Measurements from ENCODE around the gene RNU6-8.

RNU6-8 gene

DNA sequence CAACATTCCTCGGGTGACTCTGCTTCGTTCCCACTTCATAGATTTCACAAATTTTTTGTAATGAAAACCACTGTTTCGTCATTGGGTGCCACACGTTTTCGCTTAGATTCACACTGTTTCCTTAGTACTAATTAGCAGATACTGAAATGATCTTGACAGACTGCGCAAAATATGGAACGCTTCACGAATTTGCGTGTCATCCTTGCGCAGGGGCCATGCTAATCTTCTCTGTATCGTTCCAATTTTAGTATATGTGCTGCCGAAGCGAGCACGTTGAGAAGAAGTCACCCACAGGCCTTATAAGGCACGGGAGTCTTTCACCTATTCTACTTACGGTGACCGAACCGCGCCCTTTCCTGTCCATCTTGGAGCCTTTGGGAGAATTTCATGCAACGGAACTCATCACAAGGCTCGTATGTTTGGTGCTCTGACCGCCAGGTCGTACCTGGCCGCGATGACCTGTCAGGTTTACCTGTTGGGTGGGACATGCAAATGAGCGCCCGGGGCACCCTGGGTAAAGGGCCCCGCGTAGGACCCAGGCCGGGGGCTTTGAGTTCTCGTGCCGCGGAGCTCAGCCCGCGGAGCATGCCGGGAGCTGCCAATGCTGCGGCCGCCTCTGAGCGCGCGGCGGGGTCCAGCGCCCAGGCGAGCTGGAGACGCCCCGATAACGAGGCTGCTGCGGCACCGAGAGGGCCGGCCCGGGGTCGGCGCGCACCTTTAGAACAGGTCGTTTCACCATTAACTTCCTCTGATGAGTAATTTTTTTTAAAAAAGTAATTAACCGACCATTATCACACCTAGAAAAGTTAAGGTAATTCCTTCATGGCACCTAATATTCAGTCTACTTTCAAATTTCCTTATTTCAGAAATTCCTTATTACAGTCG, at the start of gene RNU6-8:
Gene RNU6-8, minus strand, starts transcription at position 272 of the 885 bp plus-strand sequence.
- Histone ChIP-seq H3K36me3 (ENCODE audit: control insufficient read depth, insufficient read depth, low read length) (no peaks in the 10 kb centered on the region), H3K9me3 (ENCODE audit: control insufficient read depth, insufficient read depth, low read length) (no peaks in the 10 kb centered on the region), H3K4me1 (ENCODE audit: control insufficient read depth, insufficient read depth, low read length) (no peaks in the 10 kb centered on the region), H3K27me3 (ENCODE audit: control insufficient read depth, insufficient read depth, low read length) (0 out of 2 replicates have a peak, but pooled peaks cover 8% of the 10 kb centered on the region), H3K4me3 (ENCODE audit: low read depth, low read length) (peak within 1 kb of the TSS; percentile 96), H3K9ac (ENCODE audit: low read depth, low read length) (peak within 1 kb of the TSS; percentile 95), H3K27ac (ENCODE audit: low read depth, low read length) (peak within 1 kb of the TSS; percentile 85)

- Histone ChIP-seq H3K9ac (ENCODE audit: low read depth, low read length) (no peak overlapping the region), H3K27ac (ENCODE audit: low read depth, low read length) (no peak overlapping the region), H3K4me3 (ENCODE audit: low read depth, low read length) (no peak overlapping the region), H3K27me3 (ENCODE audit: control insufficient read depth, insufficient read depth, low read length) (no peaks in the 10 kb centered on the region), H3K36me3 (ENCODE audit: control insufficient read depth, insufficient read depth, low read length) (no peaks in the 10 kb centered on the region), H3K9me3 (ENCODE audit: control insufficient read depth, insufficient read depth, low read length) (no peaks in the 10 kb centered on the region), H3K4me1 (ENCODE audit: control insufficient read depth, insufficient read depth, low read length) (0 out of 2 replicates have a peak, but pooled peaks cover 3% of the 10 kb centered on the region)
These were observed 49.1 kb upstream of the RNU6-8 start for GRCh38 chr14:32252030-32252670.

- Histone ChIP-seq H3K9ac (ENCODE audit: low read depth, low read length) (no peak overlapping the region), H3K36me3 (ENCODE audit: control insufficient read depth, insufficient read depth, low read length) (no peaks in the 10 kb centered on the region), H3K9me3 (ENCODE audit: control insufficient read depth, insufficient read depth, low read length) (no peaks in the 10 kb centered on the region), H3K4me3 (ENCODE audit: low read depth, low read length) (no peak overlapping the region), H3K27me3 (ENCODE audit: control insufficient read depth, insufficient read depth, low read length) (no peaks in the 10 kb centered on the region), H3K4me1 (ENCODE audit: control insufficient read depth, insufficient read depth, low read length) (0 out of 2 replicates have a peak, but pooled peaks cover 3% of the 10 kb centered on the region), H3K27ac (ENCODE audit: low read depth, low read length) (no peak overlapping the region)
These were observed 48.5 kb upstream of the RNU6-8 start for GRCh38 chr14:32251530-32251929.

GRCh38 chr14:32250681-32251080, 47.6 kb upstream of the RNU6-8 start:
- no peak overlapping the region for H3K27ac ChIP-seq (ENCODE audit: low read depth, low read length)
- H3K4me3 ChIP-seq (ENCODE audit: low read depth, low read length), result no peak overlapping the region
- H3K4me1 ChIP-seq (ENCODE audit: control insufficient read depth, insufficient read depth, low read length), result 0 out of 2 replicates have a peak, but pooled peaks cover 3% of the 10 kb centered on the region
- no peaks in the 10 kb centered on the region for H3K9me3 ChIP-seq (ENCODE audit: control insufficient read depth, insufficient read depth, low read length)
- H3K9ac ChIP-seq (ENCODE audit: low read depth, low read length), result no peak overlapping the region
- H3K36me3 ChIP-seq (ENCODE audit: control insufficient read depth, insufficient read depth, low read length), result no peaks in the 10 kb centered on the region
- H3K27me3 ChIP-seq (ENCODE audit: control insufficient read depth, insufficient read depth, low read length), result no peaks in the 10 kb centered on the region

GRCh38 chr14:32249780-32250179, 46.7 kb upstream of the RNU6-8 start:
- Histone ChIP-seq H3K36me3 (ENCODE audit: control insufficient read depth, insufficient read depth, low read length) (no peaks in the 10 kb centered on the region), H3K27me3 (ENCODE audit: control insufficient read depth, insufficient read depth, low read length) (no peaks in the 10 kb centered on the region), H3K9me3 (ENCODE audit: control insufficient read depth, insufficient read depth, low read length) (no peaks in the 10 kb centered on the region), H3K9ac (ENCODE audit: low read depth, low read length) (no peak overlapping the region), H3K4me1 (ENCODE audit: control insufficient read depth, insufficient read depth, low read length) (0 out of 2 replicates have a peak, but pooled peaks cover 3% of the 10 kb centered on the region), H3K27ac (ENCODE audit: low read depth, low read length) (no peak overlapping the region), H3K4me3 (ENCODE audit: low read depth, low read length) (no peak overlapping the region)

- Histone ChIP-seq H3K27ac (ENCODE audit: low read depth, low read length) (no peak overlapping the region), H3K4me3 (ENCODE audit: low read depth, low read length) (no peak overlapping the region), H3K27me3 (ENCODE audit: control insufficient read depth, insufficient read depth, low read length) (no peaks in the 10 kb centered on the region), H3K4me1 (ENCODE audit: control insufficient read depth, insufficient read depth, low read length) (0 out of 2 replicates have a peak, but pooled peaks cover 3% of the 10 kb centered on the region), H3K9ac (ENCODE audit: low read depth, low read length) (no peak overlapping the region), H3K9me3 (ENCODE audit: control insufficient read depth, insufficient read depth, low read length) (no peaks in the 10 kb centered on the region), H3K36me3 (ENCODE audit: control insufficient read depth, insufficient read depth, low read length) (no peaks in the 10 kb centered on the region)
These were observed 46.3 kb upstream of the RNU6-8 start for GRCh38 chr14:32249371-32249770.

- Histone ChIP-seq H3K4me3 (ENCODE audit: low read depth, low read length) (no peak overlapping the region), H3K9ac (ENCODE audit: low read depth, low read length) (no peak overlapping the region), H3K9me3 (ENCODE audit: control insufficient read depth, insufficient read depth, low read length) (no peaks in the 10 kb centered on the region), H3K27me3 (ENCODE audit: control insufficient read depth, insufficient read depth, low read length) (no peaks in the 10 kb centered on the region), H3K4me1 (ENCODE audit: control insufficient read depth, insufficient read depth, low read length) (0 out of 2 replicates have a peak, but pooled peaks cover under 1% of the 10 kb centered on the region), H3K36me3 (ENCODE audit: control insufficient read depth, insufficient read depth, low read length) (no peaks in the 10 kb centered on the region), H3K27ac (ENCODE audit: low read depth, low read length) (no peak overlapping the region)
These were observed 43.7 kb upstream of the RNU6-8 start for GRCh38 chr14:32246751-32247150.

DNA sequence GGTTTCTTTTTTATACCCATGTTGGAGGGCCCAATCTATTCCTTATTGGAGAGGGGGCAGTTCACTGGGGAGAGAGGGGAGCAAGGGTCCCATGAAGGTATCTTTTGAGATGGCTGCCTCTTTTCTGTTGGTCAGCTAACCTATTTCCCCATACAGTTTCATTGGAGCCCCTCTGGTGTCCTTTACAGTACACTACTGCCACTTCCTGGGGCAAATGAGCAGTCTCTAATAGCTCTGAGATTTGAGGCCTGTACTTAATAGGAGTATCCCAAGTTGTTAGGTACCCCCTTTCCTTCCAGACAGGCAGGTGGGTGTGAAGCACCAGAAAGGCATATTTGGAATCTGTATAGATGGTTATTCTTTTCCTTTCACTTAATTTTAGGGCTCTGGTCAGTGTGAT, 41.3 kb upstream of the RNU6-8 start:
- Histone ChIP-seq H3K36me3 (ENCODE audit: control insufficient read depth, insufficient read depth, low read length) (no peaks in the 10 kb centered on the region), H3K4me1 (ENCODE audit: control insufficient read depth, insufficient read depth, low read length) (no peaks in the 10 kb centered on the region), H3K27me3 (ENCODE audit: control insufficient read depth, insufficient read depth, low read length) (no peaks in the 10 kb centered on the region), H3K9me3 (ENCODE audit: control insufficient read depth, insufficient read depth, low read length) (peaks cover 7% of the 10 kb centered on the region), H3K4me3 (ENCODE audit: low read depth, low read length) (no peak overlapping the region), H3K9ac (ENCODE audit: low read depth, low read length) (no peak overlapping the region), H3K27ac (ENCODE audit: low read depth, low read length) (no peak overlapping the region)

DNA sequence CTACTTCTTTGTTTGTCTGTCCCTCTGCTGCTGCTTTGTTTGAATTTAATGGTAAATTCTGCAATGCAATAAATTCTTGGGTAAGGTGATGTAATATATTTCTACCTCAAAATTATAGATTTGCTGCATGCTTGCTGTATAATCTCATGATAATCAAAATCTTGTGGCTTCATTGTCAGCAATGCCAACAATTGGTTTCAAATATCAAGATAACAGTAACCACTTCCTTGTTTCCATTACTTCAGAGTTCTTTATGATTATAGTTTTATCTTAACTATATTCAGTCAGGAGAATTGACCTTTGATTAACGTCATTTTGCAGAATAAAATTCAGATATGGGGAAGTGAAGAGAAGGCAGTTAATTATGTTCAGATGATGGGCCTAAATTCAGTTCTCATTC, 30.2 kb upstream of the RNU6-8 start:
- H3K9me3 ChIP-seq (ENCODE audit: control insufficient read depth, insufficient read depth, low read length), result no peaks in the 10 kb centered on the region
- no peaks in the 10 kb centered on the region for H3K36me3 ChIP-seq (ENCODE audit: control insufficient read depth, insufficient read depth, low read length)
- H3K4me1 ChIP-seq (ENCODE audit: control insufficient read depth, insufficient read depth, low read length), result no peaks in the 10 kb centered on the region
- H3K27me3 ChIP-seq (ENCODE audit: control insufficient read depth, insufficient read depth, low read length), result no peaks in the 10 kb centered on the region
- H3K4me3 ChIP-seq (ENCODE audit: low read depth, low read length), result no peak overlapping the region
- H3K27ac ChIP-seq (ENCODE audit: low read depth, low read length), result no peak overlapping the region
- H3K9ac ChIP-seq (ENCODE audit: low read depth, low read length), result no peak overlapping the region

DNA sequence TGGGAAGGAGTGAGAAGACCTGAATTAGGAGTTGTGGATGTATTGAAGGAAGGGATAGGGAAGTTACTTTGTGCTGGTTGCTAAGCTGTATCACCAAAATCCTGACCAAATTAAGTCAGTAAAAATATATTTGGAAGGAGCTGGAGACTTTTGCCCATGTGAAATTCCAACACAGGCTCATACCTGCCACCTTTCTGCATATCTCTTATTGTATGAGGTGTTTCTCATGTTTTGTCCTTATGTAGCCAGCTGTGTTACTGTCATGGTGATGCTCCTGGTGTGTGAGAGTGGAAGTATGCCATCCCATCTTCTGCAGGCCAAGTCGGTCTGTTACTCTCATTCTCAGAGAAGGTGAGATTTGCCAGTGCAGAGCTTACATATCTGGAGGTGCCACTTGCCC, 29.4 kb upstream of the RNU6-8 start:
- Histone ChIP-seq H3K9me3 (ENCODE audit: control insufficient read depth, insufficient read depth, low read length) (no peaks in the 10 kb centered on the region), H3K4me1 (ENCODE audit: control insufficient read depth, insufficient read depth, low read length) (no peaks in the 10 kb centered on the region), H3K27ac (ENCODE audit: low read depth, low read length) (no peak overlapping the region), H3K4me3 (ENCODE audit: low read depth, low read length) (no peak overlapping the region), H3K27me3 (ENCODE audit: control insufficient read depth, insufficient read depth, low read length) (no peaks in the 10 kb centered on the region), H3K9ac (ENCODE audit: low read depth, low read length) (no peak overlapping the region), H3K36me3 (ENCODE audit: control insufficient read depth, insufficient read depth, low read length) (no peaks in the 10 kb centered on the region)

- H3K9me3 ChIP-seq (ENCODE audit: control insufficient read depth, insufficient read depth, low read length), result no peaks in the 10 kb centered on the region
- H3K9ac ChIP-seq (ENCODE audit: low read depth, low read length), result no peak overlapping the region
- no peaks in the 10 kb centered on the region for H3K27me3 ChIP-seq (ENCODE audit: control insufficient read depth, insufficient read depth, low read length)
- no peak overlapping the region for H3K4me3 ChIP-seq (ENCODE audit: low read depth, low read length)
- H3K36me3 ChIP-seq (ENCODE audit: control insufficient read depth, insufficient read depth, low read length), result no peaks in the 10 kb centered on the region
- H3K4me1 ChIP-seq (ENCODE audit: control insufficient read depth, insufficient read depth, low read length), result no peaks in the 10 kb centered on the region
- no peak overlapping the region for H3K27ac ChIP-seq (ENCODE audit: low read depth, low read length)
These were observed 27.7 kb upstream of the RNU6-8 start for GRCh38 chr14:32230695-32231280.
